ENCODE data around the gene TNS3.

Gene TNS3

DNA sequence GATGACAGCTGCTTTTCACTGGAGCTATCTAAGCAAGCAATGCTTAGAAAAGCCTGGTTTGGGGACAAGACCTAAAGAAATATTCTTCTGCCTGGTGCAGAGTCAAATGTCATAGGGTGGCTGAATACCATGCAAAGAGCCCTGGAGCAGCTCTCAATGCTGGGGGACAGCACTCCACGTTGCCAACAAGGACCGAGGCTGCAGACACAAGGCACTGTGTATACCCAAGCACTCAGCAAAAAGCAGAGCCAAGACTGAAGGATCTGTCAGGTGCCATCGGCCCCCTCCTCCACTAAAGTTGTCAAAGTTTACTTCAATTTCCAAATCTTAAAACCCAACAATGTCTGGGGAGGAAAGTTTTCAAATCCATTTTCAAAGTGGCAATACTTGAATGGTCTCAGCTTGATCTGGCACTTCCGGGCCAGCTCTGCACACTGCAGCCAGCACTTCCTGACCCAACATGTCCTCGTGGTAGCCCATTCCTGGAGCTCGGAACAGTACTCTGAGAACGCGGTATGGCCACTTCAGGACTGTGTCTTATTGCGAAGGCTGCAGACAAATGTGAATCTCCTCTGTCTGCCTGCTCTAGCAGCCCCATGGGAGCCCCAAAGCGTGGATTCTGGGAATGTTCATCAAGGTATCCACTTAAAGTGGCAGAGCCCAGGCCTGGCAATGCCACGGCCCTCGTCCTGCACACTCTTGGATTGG, 191.8 kb downstream of the TNS3 start:
- DNase-seq (ENCODE audit: low read depth in 1 of 2, low spot score in 1 of 2) = no peak

DNA sequence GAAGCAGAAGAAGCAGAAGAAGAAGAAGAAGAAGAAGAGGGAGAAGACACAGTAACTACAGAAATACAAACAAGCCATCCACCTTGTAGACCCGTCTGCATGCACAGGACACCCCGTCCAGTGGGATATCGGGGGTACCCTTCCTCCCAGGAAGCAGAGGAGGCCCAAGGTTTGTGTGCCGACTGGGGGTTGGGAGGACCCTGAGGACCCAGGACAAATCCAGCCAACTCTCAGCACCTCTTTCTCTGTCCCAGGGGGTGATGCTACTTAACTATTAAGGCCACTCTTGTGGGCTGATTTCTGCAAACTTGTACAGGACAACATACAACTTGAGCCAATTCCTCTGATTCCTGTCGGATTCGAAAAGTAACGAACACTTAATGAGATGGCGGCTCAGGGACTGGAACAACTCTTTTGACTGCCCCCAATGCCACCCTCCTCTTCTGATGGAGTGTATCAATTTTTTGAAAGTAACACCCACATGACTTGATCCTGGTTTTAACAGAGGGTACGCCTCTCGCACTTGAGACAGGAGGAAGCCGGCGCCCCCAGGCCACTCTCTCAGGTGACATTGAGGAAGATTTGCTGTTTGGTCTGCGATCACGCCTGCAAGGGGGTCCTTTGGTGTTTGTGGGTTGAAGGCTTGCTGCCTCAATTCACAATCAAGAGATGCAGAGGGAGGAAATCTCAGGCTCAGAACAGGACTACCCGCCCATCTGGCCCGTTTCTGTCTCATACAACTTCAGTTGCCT, 192.6 kb downstream of the TNS3 start:
- DNase-seq (ENCODE audit: low read depth in 1 of 2, low spot score in 1 of 2) = no peak

DNA sequence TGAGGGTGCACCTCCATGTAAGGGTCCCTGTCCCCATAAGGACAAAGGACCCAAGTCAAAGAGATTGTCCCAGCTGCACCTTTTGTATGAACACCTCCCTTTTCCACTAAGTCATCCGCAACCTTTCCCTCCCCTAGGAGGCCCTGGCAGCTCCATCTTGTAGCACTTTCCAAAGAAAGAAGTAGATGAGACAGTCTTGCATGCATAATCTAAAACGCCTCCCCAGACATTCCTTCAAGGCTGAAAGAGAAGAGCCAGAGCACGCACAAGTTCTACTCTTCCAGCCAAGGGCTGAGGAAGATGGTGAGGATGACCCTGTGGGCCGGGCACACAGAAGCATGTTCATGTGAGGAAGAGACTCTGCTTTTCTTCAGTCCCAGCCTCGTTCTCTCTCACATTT, 194.4 kb downstream of the TNS3 start:
- DNase-seq (ENCODE audit: low read depth in 1 of 2, low spot score in 1 of 2) = no peak

DNA sequence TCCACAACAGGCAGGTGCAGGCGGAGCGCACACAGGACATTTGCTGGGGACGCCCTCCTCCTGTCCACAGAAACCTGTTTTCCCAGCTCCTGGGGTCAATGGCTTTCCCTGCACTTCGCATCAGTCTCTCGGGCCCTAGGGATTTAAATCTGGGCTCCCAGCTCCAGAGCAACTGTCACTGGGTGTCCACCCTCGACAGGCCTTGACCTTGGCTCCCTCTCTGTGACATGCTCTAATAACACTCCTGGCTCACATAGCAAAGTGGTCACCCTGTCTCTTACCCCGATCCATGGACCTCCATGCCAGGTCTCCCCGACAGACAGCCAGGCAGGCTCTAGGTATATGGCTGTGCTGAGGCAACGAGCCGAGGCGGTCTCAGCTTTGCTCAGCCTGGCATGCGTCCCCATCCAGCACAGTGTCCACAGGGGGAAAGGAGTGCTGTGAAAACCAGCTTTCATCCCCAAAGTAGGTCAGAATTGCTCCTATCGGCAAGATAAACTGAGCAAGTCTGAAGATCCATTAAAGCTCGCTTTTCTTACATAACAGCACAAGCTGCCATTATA, 195.6 kb downstream of the TNS3 start:
- no peak for DNase-seq (ENCODE audit: low read depth in 1 of 2, low spot score in 1 of 2)

DNA sequence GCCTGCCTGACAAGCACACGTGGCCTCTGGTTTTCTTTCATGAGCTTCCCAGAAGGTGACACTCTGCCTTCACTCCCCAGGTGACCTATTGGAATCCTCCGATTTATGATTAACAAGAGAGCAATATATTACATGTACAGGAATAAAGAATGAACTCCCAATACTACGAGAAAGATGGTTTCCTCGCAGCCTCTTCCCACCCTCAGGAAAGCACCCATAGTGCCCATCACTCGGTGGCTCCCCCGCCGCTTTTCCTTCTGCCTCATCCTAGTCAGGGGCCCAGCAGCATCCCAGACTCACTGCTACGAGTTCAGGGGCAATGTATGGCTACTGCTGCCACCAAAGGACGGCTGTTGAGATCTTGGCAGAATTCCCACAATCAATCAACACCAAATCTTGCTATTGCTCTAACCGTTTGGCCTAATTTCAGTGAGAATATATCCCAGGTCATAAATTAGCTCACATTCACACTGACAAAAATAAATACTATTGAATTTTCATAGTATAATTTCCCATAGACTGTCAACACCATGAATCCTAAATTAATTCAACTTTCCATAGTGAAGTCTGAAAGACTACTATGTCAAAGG, 196.3 kb downstream of the TNS3 start:
- no peak for DNase-seq (ENCODE audit: low read depth in 1 of 2, low spot score in 1 of 2)

DNA sequence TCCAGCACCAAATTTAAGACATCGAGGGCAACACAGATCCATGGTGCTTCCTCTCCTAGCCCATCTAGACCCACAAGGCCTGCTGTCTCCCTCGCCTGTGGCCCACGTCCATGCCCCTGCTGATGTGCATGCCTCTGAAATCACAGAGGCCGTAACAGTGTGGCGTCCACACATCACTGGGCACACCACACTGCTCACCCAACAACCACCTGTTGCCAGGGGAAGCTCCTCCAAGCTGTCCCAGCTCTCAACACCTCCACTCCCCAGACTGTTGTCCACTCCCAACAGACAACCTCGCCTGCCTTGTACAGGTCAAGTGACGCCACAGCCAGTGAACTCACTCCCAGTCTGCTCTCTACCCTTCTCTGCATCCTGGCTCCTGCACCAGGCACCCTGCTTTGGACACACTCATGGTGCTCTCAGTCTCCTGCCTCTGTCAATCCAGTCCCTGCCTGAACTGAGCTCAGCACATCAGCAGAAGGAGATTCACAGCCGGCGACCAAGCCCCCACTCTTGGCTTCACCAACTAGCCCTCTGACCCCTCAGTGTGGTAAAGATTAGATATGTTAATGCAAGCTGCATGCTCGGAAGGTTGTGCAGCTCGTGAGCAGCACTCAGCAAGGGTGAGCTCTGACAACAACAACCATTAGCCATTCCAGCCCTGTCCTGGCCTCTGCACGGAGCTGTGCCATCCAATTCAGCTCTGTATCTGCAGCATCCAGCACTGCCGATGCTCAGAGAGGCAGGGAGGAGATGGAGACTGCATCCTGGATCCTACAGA, 197.0 kb downstream of the TNS3 start:
- no peak for DNase-seq (ENCODE audit: low read depth in 1 of 2, low spot score in 1 of 2)

DNA sequence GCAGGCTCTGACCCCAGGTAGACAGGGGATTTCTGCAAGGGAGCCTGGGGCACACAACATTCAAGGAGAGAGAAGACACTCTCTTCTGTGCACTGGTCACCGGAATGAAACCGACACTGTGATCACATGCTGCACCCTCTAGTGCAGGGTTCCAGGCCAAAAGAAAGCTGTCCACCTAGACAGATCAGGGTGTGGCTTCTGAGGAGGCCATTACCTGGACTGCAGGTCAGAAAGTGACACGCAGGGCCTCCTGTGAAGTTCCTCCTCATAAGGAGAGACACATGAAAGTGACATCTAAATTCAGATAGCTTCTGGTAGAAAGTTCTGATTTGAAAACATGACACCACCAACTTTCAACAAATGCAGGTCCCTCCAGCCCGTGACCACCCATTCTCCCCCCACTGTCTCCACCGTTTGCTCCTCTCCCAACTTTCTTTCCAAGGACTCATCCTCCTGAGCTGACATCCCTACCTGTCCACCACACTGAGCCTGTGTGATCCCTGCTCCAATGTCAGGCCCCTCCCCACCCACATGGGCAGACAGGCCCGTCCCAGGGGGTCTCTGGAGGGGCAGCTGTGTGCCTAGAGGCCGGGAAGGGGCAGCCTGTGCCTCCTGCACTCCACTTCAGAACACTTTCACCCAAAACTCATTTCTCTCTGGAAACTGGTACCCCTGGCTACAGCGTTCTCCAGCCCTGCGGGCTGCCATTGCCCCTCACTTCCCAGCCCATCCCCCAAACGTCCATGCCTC, 198.0 kb downstream of the TNS3 start:
- no peak for DNase-seq (ENCODE audit: low read depth in 1 of 2, low spot score in 1 of 2)

DNA sequence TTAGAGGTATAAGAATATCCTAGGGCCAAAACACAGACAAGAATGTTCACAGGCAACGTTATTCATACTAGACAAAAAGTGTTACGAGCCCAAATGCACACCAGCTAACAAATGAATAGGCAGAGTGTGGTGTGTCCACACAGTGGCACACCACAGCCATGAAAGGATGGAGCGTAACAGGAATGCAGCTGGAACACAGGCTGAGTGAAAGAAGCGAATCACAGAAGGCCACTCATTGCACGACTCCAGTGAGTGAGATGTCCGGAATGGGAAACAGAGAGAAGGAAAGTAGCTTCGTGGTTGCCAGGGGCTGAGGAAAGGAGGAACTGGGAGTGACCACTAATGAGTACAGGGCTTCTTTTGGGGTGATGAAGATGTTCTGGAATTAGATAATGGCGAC, 198.8 kb downstream of the TNS3 start:
- DNase-seq (ENCODE audit: low read depth in 1 of 2, low spot score in 1 of 2) = no peak

DNA sequence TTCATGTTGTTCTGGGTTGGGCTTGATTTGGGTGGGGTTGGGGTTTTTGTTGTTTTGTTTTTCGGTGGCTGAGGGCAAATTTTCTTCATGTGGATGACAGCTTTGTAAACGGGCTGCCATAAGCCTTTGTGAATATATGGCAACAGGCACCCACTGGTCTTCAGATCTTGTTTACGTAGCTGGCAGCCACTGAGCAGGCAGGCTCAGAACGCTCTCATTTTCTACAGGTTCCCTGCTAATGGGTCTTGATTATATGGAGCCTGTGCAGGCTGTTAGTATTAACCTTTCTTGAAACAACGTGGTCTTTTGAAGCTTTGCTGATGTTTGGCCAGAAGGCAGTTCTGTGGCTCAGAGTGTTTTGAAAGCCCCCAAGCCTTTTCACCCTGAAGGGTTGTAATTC, 199.7 kb downstream of the TNS3 start:
- no peak for DNase-seq (ENCODE audit: low read depth in 1 of 2, low spot score in 1 of 2)

DNA sequence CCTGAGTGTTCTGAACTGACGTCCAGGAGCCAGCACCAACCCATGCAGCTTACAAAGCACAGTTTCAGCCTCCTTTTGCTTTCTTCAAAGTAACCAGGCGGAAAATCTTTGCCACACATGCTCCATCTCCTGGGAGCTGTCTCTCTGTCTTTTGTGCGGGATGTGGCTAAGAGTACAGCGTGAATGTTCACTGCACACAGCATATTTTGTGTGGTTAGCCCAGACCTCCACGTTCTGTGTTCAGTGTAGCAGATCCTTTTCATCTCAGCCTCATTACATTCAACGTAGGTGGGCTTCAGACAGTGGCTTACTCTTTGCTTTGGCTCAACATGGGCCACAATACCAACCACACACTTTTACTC, 200.8 kb downstream of the TNS3 start:
- no peak for DNase-seq (ENCODE audit: low read depth in 1 of 2, low spot score in 1 of 2)

DNA sequence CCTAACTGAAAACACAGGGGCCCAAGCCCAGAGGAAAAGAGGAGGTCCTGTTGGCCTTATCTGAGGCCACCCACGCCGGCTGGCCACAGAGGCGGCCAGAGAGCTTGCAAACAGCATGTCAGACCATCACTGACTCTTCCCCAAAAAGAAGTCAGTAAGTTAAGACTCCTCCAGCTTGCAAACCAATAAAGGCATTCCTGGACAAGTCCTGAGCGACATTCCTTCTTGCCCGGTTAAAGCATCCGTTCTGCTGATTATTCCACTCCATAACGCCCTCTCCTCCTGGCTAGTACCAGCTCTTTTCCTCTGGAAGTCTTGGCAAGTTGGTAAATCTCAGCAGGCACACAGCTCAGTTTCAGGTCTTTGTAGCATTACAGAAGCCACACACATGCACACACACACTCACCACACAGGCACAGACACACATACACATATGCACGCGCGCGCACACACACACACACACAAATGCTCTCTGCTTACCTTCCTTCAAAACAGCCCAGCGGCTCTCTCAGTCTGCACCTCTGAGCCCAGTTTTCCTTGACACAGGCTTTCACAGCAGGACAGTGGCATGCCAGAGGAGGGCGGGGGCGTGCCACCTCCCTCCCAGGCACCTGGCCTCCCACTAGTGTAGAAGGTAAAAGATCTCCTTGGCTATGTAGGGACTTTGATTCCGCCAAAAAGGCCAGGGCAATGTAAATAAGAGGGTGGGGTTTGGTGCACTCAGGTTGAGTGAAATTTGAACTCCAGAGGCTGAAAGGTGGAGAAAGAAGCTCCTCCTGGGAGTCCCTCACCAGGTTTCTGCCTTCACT, 201.4 kb downstream of the TNS3 start:
- DNase-seq (ENCODE audit: low read depth in 1 of 2, low spot score in 1 of 2) = no peak

DNA sequence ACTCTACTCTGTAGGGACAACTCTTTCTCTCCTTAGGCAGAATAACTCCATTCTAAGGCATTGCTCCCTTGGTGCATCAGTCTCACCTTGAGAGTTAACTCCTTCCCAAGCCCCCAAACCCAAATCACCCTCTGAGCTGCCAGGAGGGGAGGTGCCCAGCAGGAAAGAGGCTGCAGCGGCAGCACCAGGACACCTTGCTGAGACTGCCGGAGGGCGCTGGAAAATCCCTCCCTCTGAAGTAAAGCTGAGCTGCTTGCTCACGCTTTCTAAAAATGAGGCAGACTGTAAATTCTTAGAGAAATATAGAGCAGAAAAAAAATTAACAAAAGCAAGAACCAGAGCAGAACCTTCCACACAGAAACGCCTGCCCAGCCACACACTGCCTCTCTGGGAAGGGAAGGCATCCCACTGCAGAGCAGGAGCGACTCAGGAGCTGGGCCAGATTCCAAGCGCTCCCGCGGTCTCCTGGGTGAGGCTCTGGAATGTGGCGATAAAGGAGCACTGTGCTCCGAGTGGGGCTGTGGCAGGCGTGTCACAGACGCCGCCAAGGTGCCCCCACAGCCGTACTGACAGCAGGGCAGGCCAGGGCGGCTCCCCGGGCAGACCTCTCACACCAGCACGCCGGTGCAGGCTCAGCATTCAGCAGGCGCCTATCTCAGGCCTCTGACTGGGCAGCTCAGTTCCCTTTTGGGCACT, 202.1 kb downstream of the TNS3 start:
- DNase-seq (ENCODE audit: low read depth in 1 of 2, low spot score in 1 of 2) = no peak

DNA sequence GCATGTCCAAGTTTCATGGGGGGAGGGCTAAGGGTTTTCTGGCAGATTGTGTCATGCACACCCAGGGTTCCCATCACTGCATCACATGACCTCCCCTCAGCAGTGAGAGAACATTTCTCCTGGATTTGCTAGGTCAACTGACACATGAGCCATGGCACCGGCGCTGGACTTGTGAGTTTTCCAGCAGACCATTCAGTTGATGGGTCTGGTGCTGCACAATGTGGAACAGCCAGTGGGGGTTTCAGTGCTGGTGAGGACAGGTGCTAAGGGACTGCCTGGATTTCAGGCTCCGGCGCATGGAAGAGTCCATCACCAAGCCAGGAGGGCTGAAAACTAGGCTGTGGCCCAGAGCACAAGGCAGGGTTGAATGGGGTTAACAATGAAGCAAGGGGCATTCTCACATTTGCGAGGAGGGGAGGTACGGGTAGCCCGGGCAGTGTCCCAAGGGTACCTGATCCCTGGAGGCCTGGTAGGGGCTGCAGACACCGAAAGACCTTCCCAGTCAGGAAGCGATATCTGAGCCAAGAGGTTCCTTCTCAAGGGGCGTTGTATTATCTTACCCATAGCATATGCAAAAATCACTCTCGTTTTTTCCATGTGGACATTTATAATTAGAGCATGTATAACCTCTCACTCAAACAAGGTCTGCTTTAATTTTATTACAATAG, 203.0 kb downstream of the TNS3 start:
- DNase-seq (ENCODE audit: low read depth in 1 of 2, low spot score in 1 of 2) = no peak

DNA sequence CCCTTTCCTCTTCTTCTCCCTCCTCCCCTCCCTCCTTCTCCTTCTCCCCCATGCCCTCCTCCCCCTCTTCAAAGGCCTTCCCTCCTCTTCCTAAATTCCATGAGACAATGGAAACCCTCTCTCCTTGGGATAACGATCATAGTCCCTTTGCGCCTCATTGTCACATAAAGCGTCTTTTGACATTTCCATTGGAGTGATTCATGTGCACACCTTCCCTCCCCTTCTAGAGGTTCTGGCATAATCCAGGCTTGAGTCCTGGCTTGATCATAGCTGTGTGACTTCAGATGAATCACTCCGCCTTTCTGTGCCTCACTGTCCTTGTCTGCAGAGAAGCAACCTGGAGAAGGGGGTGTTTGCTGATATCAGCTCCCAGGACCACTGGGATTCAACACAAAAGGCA, 204.2 kb downstream of the TNS3 start:
- DNase-seq (ENCODE audit: low read depth in 1 of 2, low spot score in 1 of 2) = no peak

DNA sequence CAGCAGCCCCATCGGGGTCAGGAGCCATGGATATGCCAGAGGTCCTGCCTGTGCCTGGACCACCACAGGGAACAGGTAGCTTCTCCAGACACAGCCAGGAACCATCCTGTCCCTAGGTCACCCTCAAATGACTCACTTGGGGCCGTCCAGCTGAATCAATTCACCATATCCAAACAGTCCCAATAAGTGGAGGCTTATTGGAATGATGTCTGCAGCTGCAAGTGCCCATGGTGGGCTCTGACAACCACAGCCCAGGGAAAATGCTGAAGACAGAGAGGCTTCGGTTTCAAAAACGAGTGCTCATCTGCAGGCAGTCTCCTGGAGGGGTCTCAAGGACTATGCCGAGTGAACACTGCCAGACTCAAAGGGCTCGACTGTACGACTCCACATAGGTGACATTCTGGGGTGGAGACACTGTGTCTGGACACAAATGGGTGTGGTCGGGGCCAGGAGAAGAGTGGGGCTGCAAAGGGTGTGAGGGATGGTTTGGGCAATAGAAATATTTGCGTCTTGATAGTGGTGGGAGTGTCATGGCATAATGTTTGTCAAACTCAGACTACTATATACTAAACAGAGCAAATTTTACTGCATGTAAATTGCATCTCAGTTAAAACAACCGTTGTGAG, 204.8 kb downstream of the TNS3 start:
- no peak for DNase-seq (ENCODE audit: low read depth in 1 of 2, low spot score in 1 of 2)

DNA sequence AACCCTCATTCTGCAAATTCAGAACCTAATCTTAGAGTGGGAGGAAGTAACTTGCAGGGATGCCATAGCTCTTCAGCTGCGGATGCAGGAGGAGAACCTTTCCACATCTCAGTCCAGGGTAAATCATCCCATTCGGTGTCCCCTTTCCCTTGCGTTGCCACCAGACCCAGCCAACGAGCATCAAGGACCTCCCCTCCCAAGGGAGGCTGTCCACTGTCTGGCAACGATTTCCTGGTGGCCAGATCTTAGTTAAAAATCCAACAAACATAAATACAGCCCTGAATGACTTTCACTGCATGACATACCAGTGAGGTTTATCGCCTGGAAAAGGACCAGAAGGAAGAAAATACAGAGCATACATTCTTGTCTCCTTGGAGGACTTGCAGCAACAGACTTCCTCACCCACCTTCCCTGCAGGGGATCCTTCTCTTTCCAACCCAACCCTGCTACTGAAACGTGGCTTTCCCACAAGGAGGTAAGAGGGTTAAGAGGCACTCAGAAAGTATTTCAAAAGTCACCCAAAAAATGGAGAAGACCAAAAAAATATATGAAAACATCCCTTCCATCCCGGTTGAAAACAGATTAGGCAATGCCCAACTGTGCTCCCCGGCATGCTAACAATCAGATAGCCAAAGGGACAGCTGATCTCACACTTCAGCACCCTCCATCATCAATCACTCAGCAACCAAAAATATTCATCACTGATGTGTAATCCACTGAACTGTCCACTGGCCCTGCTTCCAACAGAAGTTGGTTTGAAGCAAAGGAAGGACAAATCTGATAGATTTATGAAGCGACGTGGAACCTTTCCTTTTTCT, 206.6 kb downstream of the TNS3 start:
- no peak for DNase-seq (ENCODE audit: low read depth in 1 of 2, low spot score in 1 of 2)

DNA sequence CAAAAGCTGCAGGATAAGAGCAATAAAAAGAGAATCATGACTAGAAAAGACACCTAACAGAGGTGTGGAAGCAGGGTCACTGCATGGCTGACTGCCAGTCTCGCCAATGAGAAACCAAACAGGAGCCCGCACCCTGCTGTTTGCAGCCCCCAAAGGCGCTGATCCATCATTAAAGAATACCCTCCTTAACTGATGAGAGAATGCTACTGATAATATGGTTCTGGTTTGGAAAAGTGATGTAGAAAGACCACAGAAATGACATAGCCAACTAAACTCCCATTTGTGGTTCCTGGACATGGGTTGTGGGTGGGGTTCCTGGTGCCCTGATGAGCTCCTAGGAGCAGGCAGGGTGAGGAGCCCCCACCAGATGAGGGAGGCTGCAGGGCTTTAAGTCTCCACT, 207.4 kb downstream of the TNS3 start:
- DNase-seq (ENCODE audit: low read depth in 1 of 2, low spot score in 1 of 2) = no peak
